ENCODE data around the gene ATF7. TPM values are rescaled to one million over a fixed set of nuclear protein-coding genes. Genes with fewer than 3 reads are reported as not detected.

The ATF7 gene
- polyA plus RNA-seq, 1 of the 3 experiments (the other 2 are of a cell fraction): 12.8 TPM

DNA sequence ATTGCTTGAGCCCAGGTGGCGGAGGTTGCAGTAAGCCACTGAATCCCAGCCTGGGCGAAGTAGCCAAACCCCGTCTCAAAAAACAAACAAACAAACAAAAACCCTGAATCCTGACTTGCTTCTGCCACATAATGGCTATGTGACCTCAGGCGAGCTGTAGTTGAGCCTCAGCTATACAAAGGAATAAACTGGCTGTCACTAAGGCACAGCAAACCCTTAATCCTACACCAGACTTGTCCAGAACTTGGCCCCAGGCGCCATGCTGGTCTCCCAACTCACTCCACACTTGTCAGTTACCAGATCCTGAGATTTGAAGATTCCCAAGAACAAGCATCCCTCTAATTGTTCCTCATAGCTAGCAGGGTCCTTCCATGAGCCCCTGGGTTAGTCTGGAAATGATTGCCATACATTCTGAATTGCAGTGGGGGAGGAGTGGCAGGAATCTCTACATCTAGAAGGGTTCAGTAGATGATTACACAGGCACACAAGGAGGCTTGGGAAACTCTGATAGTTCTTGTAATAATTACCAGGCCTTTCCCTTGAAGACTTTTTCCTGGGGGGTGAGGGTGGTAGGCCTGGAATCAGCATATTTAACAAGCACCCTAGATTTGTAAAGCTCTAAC is 136.8 kb downstream of the ATF7 start:
- CTCF ChIA-PET: interaction anchor here (1.2 to 1.9 kb wide), 5 partner anchors 11 to 54 kb away, joined by 3 to 6 read pairs (median 4); no protein-coding TSS in a partner anchor
- DNase-seq: no peak
- TF ChIP-seq EZH2phosphoT487 (IDR thresholded peaks at IDR 0.05; ENCODE audit: borderline replicate concordance, low read depth) (no peak), NRF1 (IDR thresholded peaks at IDR 0.05; ENCODE audit: low read depth, low read length) (no peak), FOXJ3 (CRISPR knock-in tag; IDR thresholded peaks at IDR 0.05) (no peak), FOSL2 (IDR thresholded peaks at IDR 0.05; ENCODE audit: borderline replicate concordance, low read depth) (no peak), SMC3 (IDR thresholded peaks at IDR 0.05; ENCODE audit: low read depth, low read length) (no peak), RXRA (IDR thresholded peaks at IDR 0.05; ENCODE audit: borderline replicate concordance, low read depth) (no peak), JUND (IDR thresholded peaks at IDR 0.05) (no peak), RCOR1 (IDR thresholded peaks at IDR 0.05; ENCODE audit: low read length) (no peak), TAF1 (IDR thresholded peaks at IDR 0.05; ENCODE audit: borderline replicate concordance, low read depth, low read length) (no peak), MXI1 (IDR thresholded peaks at IDR 0.05; ENCODE audit: low read depth, low read length) (no peak), EP300 (IDR thresholded peaks at IDR 0.05; ENCODE audit: borderline replicate concordance in 1 of 2, low read depth in 1 of 2, low read length in 1 of 2) (no peak)
- TF ChIP-seq, protein P1, sequence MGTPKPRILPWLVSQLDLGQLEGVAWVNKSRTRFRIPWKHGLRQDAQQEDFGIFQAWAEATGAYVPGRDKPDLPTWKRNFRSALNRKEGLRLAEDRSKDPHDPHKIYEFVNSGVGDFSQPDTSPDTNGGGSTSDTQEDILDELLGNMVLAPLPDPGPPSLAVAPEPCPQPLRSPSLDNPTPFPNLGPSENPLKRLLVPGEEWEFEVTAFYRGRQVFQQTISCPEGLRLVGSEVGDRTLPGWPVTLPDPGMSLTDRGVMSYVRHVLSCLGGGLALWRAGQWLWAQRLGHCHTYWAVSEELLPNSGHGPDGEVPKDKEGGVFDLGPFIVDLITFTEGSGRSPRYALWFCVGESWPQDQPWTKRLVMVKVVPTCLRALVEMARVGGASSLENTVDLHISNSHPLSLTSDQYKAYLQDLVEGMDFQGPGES (IDR thresholded peaks at IDR 0.05; ENCODE audit: low read depth, low read length): no peak
- TF ChIP-seq, protein P2, sequence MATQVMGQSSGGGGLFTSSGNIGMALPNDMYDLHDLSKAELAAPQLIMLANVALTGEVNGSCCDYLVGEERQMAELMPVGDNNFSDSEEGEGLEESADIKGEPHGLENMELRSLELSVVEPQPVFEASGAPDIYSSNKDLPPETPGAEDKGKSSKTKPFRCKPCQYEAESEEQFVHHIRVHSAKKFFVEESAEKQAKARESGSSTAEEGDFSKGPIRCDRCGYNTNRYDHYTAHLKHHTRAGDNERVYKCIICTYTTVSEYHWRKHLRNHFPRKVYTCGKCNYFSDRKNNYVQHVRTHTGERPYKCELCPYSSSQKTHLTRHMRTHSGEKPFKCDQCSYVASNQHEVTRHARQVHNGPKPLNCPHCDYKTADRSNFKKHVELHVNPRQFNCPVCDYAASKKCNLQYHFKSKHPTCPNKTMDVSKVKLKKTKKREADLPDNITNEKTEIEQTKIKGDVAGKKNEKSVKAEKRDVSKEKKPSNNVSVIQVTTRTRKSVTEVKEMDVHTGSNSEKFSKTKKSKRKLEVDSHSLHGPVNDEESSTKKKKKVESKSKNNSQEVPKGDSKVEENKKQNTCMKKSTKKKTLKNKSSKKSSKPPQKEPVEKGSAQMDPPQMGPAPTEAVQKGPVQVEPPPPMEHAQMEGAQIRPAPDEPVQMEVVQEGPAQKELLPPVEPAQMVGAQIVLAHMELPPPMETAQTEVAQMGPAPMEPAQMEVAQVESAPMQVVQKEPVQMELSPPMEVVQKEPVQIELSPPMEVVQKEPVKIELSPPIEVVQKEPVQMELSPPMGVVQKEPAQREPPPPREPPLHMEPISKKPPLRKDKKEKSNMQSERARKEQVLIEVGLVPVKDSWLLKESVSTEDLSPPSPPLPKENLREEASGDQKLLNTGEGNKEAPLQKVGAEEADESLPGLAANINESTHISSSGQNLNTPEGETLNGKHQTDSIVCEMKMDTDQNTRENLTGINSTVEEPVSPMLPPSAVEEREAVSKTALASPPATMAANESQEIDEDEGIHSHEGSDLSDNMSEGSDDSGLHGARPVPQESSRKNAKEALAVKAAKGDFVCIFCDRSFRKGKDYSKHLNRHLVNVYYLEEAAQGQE (IDR thresholded peaks at IDR 0.05; ENCODE audit: low read depth, low read length): no peak
- TF ChIP-seq, protein P3, sequence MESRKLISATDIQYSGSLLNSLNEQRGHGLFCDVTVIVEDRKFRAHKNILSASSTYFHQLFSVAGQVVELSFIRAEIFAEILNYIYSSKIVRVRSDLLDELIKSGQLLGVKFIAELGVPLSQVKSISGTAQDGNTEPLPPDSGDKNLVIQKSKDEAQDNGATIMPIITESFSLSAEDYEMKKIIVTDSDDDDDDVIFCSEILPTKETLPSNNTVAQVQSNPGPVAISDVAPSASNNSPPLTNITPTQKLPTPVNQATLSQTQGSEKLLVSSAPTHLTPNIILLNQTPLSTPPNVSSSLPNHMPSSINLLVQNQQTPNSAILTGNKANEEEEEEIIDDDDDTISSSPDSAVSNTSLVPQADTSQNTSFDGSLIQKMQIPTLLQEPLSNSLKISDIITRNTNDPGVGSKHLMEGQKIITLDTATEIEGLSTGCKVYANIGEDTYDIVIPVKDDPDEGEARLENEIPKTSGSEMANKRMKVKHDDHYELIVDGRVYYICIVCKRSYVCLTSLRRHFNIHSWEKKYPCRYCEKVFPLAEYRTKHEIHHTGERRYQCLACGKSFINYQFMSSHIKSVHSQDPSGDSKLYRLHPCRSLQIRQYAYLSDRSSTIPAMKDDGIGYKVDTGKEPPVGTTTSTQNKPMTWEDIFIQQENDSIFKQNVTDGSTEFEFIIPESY (IDR thresholded peaks at IDR 0.05; ENCODE audit: borderline replicate concordance, low read depth): no peak
- TF ChIP-seq, protein P4, sequence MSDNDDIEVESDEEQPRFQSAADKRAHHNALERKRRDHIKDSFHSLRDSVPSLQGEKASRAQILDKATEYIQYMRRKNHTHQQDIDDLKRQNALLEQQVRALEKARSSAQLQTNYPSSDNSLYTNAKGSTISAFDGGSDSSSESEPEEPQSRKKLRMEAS (IDR thresholded peaks at IDR 0.05; ENCODE audit: low read depth): no peak
- H3K4me2 ChIP-seq: no peak overlapping the region
- no peaks in the 10 kb centered on the region for H3K9me2 ChIP-seq
- H4K20me1 ChIP-seq (ENCODE audit: insufficient read depth): no peaks in the 10 kb centered on the region
- no peaks in the 10 kb centered on the region for H3K27me3 ChIP-seq (ENCODE audit: insufficient read depth)
- no peak overlapping the region for H3K27ac ChIP-seq (ENCODE audit: low read depth in 2 of 2, low read length in 1 of 2)
- POLR2A ChIA-PET: interaction anchor here (2.9 kb wide), 1 partner anchor 12 kb away, joined by 12 read pairs; the partner anchor contains the start of gene TARBP2
- peaks cover 5 to 17% of the 10 kb centered on the region in 2 experiments; a peak in 3 of 4 replicates for H3K4me1 ChIP-seq (ENCODE audit: control insufficient read depth in 1 of 2, insufficient read depth in 2 of 2, low read depth in 1 of 2, low read length in 1 of 2)
- H2AFZ ChIP-seq (ENCODE audit: low read depth): no peak overlapping the region
- H3K79me2 ChIP-seq (ENCODE audit: insufficient read depth): peaks cover 48% of the 10 kb centered on the region; the same call in 1 of the 2 replicates
- no peak overlapping the region for H3K4me3 ChIP-seq (ENCODE audit: low read depth in 2 of 2, low read length in 1 of 2)
- H3K9ac ChIP-seq: no peak overlapping the region
- peaks cover 16 to 20% of the 10 kb centered on the region in 2 experiments for H3K36me3 ChIP-seq (replicated peaks in 1 of 2; ENCODE audit: control insufficient read depth in 1 of 2, insufficient read depth in 2 of 2, low read length in 1 of 2)
- H3K9me3 ChIP-seq: no peaks in the 10 kb centered on the region
- peaks cover 29% of the 10 kb centered on the region for H3F3A ChIP-seq (replicated peaks; ENCODE audit: insufficient read depth)
- 91% methylated on average over 5 of the region's 5 CpGs for WGBS (ENCODE audit: low lambda C conversion rate)

Measured in SK-N-SH (cell line).